Measurements from ENCODE around the gene CEL.
"Not testable (repeated sequence)": the region's sequence is repeated elsewhere in the genome, so short reads cannot be mapped to it uniquely, and the experiment has no call there.

The CEL gene

DNA sequence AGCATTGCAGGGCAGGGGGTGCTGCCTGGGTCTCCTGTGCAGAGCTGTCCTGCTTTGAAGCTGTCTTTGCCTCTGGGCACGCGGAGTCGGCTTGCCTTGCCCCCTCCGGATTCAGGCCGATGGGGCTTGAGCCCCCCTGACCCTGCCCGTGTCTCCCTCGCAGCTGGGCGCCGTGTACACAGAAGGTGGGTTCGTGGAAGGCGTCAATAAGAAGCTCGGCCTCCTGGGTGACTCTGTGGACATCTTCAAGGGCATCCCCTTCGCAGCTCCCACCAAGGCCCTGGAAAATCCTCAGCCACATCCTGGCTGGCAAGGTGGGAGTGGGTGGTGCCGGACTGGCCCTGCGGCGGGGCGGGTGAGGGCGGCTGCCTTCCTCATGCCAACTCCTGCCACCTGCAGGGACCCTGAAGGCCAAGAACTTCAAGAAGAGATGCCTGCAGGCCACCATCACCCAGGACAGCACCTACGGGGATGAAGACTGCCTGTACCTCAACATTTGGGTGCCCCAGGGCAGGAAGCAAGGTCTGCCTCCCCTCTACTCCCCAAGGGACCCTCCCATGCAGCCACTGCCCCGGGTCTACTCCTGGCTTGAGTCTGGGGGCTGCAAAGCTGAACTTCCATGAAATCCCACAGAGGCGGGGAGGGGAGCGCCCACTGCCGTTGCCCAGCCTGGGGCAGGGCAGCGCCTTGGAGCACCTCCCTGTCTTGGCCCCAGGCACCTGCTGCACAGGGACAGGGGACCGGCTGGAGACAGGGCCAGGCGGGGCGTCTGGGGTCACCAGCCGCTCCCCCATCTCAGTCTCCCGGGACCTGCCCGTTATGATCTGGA, 2.7 kb downstream of the CEL start:
- H3K4me3 Mint-ChIP-seq: no peak overlapping the region
- H3K27ac Mint-ChIP-seq: no peak overlapping the region
- DNase-seq: no peak
- H3K27me3 Mint-ChIP-seq: no peaks in the 10 kb centered on the region
- peaks cover 15% of the 10 kb centered on the region for H3K4me1 Mint-ChIP-seq (ENCODE audit: low read depth)
- no peaks in the 10 kb centered on the region for H3K36me3 Mint-ChIP-seq (ENCODE audit: low read depth)
- H3K9me3 Mint-ChIP-seq: no peaks in the 10 kb centered on the region

GRCh38 chr9:133065070-133065388, 3.2 kb downstream of the CEL start:
- H3K27me3 Mint-ChIP-seq: no peaks in the 10 kb centered on the region
- no peak overlapping the region for H3K4me3 Mint-ChIP-seq
- peaks cover 9% of the 10 kb centered on the region for H3K4me1 Mint-ChIP-seq (ENCODE audit: low read depth)
- no peak for DNase-seq
- H3K36me3 Mint-ChIP-seq (ENCODE audit: low read depth): no peaks in the 10 kb centered on the region
- H3K9me3 Mint-ChIP-seq: no peaks in the 10 kb centered on the region
- H3K27ac Mint-ChIP-seq: no peak overlapping the region

DNA sequence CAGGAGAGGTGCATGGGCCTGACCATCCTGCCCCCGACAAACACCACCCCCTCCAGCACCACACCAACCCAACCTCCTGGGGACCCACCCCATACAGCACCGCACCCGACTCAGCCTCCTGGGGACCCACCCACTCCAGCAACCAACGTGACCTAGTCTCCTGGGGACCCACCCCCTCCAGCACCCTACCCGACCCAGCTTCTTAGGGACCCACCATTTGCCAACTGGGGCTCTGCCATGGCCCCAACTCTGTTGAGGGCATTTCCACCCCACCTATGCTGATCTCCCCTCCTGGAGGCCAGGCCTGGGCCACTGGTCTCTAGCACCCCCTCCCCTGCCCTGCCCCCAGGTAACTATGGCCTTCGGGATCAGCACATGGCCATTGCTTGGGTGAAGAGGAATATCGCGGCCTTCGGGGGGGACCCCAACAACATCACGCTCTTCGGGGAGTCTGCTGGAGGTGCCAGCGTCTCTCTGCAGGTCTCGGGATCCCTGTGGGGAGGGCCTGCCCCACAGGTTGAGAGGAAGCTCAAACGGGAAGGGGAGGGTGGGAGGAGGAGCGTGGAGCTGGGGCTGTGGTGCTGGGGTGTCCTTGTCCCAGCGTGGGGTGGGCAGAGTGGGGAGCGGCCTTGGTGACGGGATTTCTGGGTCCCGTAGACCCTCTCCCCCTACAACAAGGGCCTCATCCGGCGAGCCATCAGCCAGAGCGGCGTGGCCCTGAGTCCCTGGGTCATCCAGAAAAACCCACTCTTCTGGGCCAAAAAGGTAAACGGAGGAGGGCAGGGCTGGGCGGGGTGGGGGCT, 4.6 kb downstream of the CEL start:
- Mint-ChIP-seq H3K27ac (no peak overlapping the region), H3K4me1 (ENCODE audit: low read depth) (peaks cover 2% of the 10 kb centered on the region), H3K4me3 (no peak overlapping the region), H3K27me3 (no peaks in the 10 kb centered on the region), H3K36me3 (ENCODE audit: low read depth) (no peaks in the 10 kb centered on the region), H3K9me3 (no peaks in the 10 kb centered on the region)
- DNase-seq: no peak

- Mint-ChIP-seq H3K27me3 (no peaks in the 10 kb centered on the region), H3K36me3 (ENCODE audit: low read depth) (peaks cover 3% of the 10 kb centered on the region), H3K4me3 (no peak overlapping the region), H3K4me1 (ENCODE audit: low read depth) (peaks cover 2% of the 10 kb centered on the region), H3K27ac (no peak overlapping the region), H3K9me3 (no peaks in the 10 kb centered on the region)
- no peak for DNase-seq
Observed at GRCh38 chr9:133067006-133067405, 5.2 kb downstream of the CEL start.

DNA sequence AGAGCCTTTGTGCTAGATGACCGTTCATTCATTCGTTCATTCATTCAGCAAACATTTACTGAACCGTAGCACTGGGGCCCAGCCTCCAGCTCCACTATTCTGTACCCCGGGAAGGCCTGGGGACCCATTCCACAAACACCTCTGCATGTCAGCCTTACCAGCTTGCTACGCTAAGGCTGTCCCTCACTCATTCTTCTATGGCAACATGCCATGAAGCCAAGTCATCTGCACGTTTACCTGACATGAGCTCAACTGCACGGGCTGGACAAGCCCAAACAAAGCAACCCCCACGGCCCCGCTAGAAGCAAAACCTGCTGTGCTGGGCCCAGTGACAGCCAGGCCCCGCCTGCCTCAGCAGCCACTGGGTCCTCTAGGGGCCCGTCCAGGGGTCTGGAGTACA, 6.0 kb downstream of the CEL start:
- Mint-ChIP-seq H3K27me3 (no peaks in the 10 kb centered on the region), H3K9me3 (no peaks in the 10 kb centered on the region), H3K4me3 (no peak overlapping the region), H3K36me3 (ENCODE audit: low read depth) (peaks cover 3% of the 10 kb centered on the region), H3K27ac (no peak overlapping the region), H3K4me1 (ENCODE audit: low read depth) (no peaks in the 10 kb centered on the region)
- no peak for DNase-seq

DNA sequence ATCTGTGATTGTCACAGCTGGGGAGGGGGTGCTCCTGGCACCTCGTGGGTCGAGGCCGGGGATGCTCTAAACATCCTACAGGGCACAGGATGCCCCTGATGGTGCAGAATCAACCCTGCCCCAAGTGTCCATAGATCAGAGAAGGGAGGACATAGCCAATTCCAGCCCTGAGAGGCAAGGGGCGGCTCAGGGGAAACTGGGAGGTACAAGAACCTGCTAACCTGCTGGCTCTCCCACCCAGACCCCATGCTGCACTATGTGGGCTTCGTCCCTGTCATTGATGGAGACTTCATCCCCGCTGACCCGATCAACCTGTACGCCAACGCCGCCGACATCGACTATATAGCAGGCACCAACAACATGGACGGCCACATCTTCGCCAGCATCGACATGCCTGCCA, 6.7 kb downstream of the CEL start:
- not testable (repeated sequence) for H3K27me3 Mint-ChIP-seq; DNase-seq; H3K9me3 Mint-ChIP-seq; H3K36me3 Mint-ChIP-seq (ENCODE audit: low read depth); H3K4me1 Mint-ChIP-seq (ENCODE audit: low read depth); H3K4me3 Mint-ChIP-seq; H3K27ac Mint-ChIP-seq

GRCh38 chr9:133070500-133070961, 8.8 kb downstream of the CEL start:
- not testable (repeated sequence) for H3K27ac Mint-ChIP-seq; H3K4me1 Mint-ChIP-seq (ENCODE audit: low read depth); H3K36me3 Mint-ChIP-seq (ENCODE audit: low read depth); DNase-seq; H3K9me3 Mint-ChIP-seq; H3K27me3 Mint-ChIP-seq; H3K4me3 Mint-ChIP-seq

DNA sequence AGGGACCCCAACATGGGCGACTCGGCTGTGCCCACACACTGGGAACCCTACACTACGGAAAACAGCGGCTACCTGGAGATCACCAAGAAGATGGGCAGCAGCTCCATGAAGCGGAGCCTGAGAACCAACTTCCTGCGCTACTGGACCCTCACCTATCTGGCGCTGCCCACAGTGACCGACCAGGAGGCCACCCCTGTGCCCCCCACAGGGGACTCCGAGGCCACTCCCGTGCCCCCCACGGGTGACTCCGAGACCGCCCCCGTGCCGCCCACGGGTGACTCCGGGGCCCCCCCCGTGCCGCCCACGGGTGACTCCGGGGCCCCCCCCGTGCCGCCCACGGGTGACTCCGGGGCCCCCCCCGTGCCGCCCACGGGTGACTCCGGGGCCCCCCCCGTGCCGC, 9.2 kb downstream of the CEL start:
- H3K4me1 Mint-ChIP-seq (ENCODE audit: low read depth); H3K4me3 Mint-ChIP-seq; H3K36me3 Mint-ChIP-seq (ENCODE audit: low read depth); H3K9me3 Mint-ChIP-seq; H3K27me3 Mint-ChIP-seq; H3K27ac Mint-ChIP-seq; DNase-seq: not testable (repeated sequence)

DNA sequence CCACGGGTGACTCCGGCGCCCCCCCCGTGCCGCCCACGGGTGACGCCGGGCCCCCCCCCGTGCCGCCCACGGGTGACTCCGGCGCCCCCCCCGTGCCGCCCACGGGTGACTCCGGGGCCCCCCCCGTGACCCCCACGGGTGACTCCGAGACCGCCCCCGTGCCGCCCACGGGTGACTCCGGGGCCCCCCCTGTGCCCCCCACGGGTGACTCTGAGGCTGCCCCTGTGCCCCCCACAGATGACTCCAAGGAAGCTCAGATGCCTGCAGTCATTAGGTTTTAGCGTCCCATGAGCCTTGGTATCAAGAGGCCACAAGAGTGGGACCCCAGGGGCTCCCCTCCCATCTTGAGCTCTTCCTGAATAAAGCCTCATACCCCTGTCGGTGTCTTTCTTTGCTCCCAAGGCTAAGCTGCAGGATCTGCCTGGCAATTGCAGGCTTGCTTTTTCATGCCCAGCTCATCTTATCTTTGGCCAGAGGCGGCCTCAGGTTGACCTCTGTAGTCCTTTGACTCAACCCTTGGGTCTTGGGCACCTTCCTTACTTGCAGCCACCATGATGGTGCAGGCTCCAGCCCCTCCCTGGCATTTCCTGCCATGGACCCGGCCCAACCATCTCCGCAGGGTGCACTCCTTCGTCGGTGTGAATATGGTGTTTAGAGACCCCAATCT, 9.8 kb downstream of the CEL start:
- Mint-ChIP-seq H3K36me3 (ENCODE audit: low read depth) (peaks cover 3% of the 10 kb centered on the region), H3K9me3 (no peaks in the 10 kb centered on the region), H3K27ac (peak overlapping the region; percentile 68), H3K4me1 (ENCODE audit: low read depth) (no peaks in the 10 kb centered on the region), H3K27me3 (no peaks in the 10 kb centered on the region), H3K4me3 (no peak overlapping the region)
- DNase-seq: no peak

DNA sequence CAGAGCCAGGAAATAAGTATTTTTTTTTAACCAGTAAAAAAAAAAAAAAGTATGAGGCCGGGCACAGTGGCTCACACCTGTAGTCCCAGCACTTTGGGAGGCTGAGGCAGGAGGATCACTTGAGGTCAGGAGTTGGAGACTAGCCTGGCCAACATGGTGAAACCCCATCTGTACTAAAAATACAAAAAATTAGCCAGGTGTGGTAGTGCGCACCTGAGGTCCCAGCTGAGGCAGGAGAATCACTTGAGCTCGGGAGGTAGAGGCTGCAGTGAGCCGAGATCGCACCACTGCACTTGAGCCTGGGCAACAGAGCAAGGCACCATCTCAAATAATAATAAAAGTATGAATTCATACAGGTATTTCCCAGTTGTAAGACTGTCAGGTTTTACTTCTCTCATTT, 10.4 kb downstream of the CEL start:
- H3K36me3 Mint-ChIP-seq (ENCODE audit: low read depth); H3K27me3 Mint-ChIP-seq: not testable (repeated sequence)

DNA sequence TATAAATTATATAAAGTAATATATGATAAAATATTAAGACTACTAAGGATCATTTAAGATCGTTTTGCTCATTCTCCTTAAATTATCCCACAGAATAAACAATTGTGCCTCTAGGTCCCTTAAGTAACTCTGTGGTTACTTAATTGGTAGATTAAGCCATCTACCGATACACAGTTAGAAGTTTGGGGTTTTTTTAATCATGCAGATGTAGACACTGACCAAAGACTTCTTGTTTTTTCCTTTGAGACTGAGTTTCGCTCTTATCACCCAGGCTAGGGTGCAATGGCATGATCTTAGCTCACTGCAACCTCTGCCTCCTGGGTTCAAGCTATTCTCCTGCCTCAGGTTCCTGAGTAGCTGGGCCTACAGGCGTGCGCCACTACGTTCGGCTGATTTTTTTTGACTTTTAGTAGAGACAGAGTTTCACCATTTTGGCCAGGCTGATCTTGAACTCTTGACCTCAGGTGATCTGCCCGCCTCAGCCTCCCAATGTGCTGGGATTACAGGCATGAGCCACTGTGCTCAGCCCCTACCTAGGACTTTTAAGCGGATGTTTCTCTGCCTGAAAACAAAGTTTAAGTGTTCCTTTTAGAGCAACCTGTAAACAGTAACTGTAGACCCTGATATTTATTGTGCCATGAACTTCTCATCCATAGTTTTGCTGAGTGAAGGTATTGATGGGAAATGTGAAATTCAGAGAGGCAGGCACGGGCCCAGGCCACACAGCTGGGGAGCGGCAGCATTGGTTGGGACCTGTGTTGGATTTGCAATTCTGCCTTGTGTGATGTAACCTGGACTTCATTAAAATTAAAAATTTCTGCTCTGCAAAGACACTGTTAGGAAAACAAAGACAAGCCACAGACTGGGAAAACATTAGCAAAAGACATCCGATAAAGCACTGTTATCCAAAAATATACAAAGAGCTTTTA, 11.6 kb downstream of the CEL start:
- H3K4me3 Mint-ChIP-seq: no peak overlapping the region
- no peaks in the 10 kb centered on the region for H3K9me3 Mint-ChIP-seq
- no peaks in the 10 kb centered on the region for H3K4me1 Mint-ChIP-seq (ENCODE audit: low read depth)
- no peaks in the 10 kb centered on the region for H3K27me3 Mint-ChIP-seq
- no peak overlapping the region for H3K27ac Mint-ChIP-seq
- peaks cover 3% of the 10 kb centered on the region for H3K36me3 Mint-ChIP-seq (ENCODE audit: low read depth)
- DNase-seq: no peak

More for the DNA sequence above, 10.4 kb downstream of the CEL start:
- not testable (repeated sequence) for H3K4me1 Mint-ChIP-seq (ENCODE audit: low read depth); DNase-seq; H3K9me3 Mint-ChIP-seq; H3K4me3 Mint-ChIP-seq; H3K27ac Mint-ChIP-seq

DNA sequence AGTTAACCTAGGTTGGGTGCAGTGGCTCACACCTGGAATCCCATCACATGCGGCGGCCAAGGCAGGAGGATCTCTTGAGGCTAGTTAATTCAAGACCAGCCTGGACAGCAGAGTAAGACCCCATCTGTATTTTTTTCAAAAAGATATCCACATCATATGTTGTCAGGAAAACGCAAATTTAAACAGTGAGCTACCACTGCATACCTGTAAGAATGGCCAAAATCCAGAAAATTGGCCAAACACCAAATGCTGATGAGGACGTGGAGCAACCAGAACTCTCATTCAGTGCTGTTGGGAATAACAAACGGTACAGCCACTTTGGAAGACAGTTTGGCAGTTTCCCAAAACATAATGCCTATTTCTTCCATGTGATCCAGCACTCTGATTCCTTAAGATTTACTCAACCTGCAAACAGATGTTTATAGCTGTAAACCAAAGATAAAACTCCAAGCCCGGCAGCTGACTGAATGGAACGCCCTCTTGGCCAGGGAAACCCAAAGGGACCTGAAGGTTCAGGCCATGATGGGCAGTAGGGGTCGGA, 12.4 kb downstream of the CEL start:
- H3K9me3 Mint-ChIP-seq: no peaks in the 10 kb centered on the region
- no peaks in the 10 kb centered on the region for H3K4me1 Mint-ChIP-seq (ENCODE audit: low read depth)

GRCh38 chr9:133075925-133076630, 14.3 kb downstream of the CEL start:
- H3K4me1 Mint-ChIP-seq (ENCODE audit: low read depth): no peaks in the 10 kb centered on the region
- no peak for DNase-seq

More for the DNA sequence above, 12.4 kb downstream of the CEL start:
- Mint-ChIP-seq H3K27ac (no peak overlapping the region), H3K36me3 (ENCODE audit: low read depth) (peaks cover 3% of the 10 kb centered on the region), H3K4me3 (no peak overlapping the region), H3K27me3 (no peaks in the 10 kb centered on the region)
- no peak for DNase-seq

More at GRCh38 chr9:133075925-133076630, 14.3 kb downstream of the CEL start:
- H3K9me3 Mint-ChIP-seq: no peaks in the 10 kb centered on the region
- no peak overlapping the region for H3K4me3 Mint-ChIP-seq
- H3K27me3 Mint-ChIP-seq: no peaks in the 10 kb centered on the region
- H3K36me3 Mint-ChIP-seq (ENCODE audit: low read depth): peaks cover 3% of the 10 kb centered on the region
- H3K27ac Mint-ChIP-seq: no peak overlapping the region
